Stimulated activated CD4-positive, alpha-beta T cell treated with anti-CD3 and anti-CD28 coated beads, Interleukin-15, amount 100 ng/mL, for 24 hours (primary cell): Measurements from ENCODE around the gene UNG.

ENCODE experiments used
- DNase-seq: peaks from one replicate; pipeline ENCODE4 v3.0.0-alpha.2; 2020

Gene UNG

DNA sequence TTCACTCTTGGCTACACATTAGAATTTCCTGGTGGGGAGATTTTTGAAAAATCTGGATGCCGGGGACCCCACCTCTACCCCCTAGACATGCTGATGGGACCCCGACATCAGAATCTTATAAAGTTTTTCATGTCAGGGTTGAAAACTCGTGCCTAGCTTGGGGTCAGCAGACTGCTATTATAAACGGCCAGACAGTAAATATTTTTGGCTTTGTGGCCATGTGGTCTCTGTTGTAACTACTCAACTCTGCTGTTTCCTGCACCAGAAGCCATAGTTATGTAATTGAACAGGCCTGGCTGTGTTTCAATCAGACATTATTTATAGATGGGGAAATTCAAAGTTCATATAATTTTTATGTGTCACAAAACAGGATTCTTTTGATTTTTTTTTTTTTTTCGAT lies 60.6 kb downstream of the UNG start:
- DNase-seq: no peak

DNA sequence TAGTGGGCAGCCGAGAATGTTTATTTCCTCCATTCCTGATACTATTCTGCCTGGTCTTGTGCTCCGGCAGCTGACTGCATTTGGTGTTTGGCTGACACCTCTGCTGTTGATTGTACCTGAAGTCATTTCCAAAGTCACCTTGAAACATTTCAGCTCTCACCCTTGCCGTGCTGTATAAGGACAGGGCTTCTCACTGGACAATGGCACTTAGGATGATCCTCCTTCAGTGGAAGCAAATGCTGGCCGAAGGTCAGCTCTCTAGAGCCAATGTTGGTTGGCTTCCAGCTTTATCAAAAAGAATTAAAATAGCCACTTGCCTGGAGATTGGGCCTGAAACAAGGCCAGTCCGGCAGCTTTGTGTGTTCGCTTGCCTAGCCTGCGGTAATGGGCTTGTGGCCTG lies 63.0 kb downstream of the UNG start:
- no peak for DNase-seq
